ENCODE data around the gene DMAC1.

GRCh38 chr9:7788772-7789171, 10.8 kb downstream of the DMAC1 start:
- TF ChIP-seq, protein P1, sequence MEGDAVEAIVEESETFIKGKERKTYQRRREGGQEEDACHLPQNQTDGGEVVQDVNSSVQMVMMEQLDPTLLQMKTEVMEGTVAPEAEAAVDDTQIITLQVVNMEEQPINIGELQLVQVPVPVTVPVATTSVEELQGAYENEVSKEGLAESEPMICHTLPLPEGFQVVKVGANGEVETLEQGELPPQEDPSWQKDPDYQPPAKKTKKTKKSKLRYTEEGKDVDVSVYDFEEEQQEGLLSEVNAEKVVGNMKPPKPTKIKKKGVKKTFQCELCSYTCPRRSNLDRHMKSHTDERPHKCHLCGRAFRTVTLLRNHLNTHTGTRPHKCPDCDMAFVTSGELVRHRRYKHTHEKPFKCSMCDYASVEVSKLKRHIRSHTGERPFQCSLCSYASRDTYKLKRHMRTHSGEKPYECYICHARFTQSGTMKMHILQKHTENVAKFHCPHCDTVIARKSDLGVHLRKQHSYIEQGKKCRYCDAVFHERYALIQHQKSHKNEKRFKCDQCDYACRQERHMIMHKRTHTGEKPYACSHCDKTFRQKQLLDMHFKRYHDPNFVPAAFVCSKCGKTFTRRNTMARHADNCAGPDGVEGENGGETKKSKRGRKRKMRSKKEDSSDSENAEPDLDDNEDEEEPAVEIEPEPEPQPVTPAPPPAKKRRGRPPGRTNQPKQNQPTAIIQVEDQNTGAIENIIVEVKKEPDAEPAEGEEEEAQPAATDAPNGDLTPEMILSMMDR (IDR thresholded peaks at IDR 0.05), result no peak
- no peak for TF ChIP-seq POLR2A (IDR thresholded peaks at IDR 0.05)

All from body of pancreas (tissue), 4 donors.